GM06990 (cell line): Measurements from ENCODE around the gene ATP5F1D.

Source experiments
- DNase-seq: peaks from one replicate; pipeline ENCODE4 v3.0.0-alpha.2; 2011; ENCODE audit not compliant: insufficient read length; ENCODE audit errors: extremely low read depth
- H3K27me3 ChIP-seq: replicated peaks from 2 replicates; pipeline ENCODE4 v1.6.0; 2011; ENCODE audit warnings: low read length; ENCODE audit not compliant: control insufficient read depth, insufficient read depth
- H3K36me3 ChIP-seq: 2 replicates; pipeline ENCODE4 v1.5.1; 2011; ENCODE audit warnings: low read length; ENCODE audit not compliant: control insufficient read depth, insufficient read depth
- H3K4me3 ChIP-seq: replicated peaks from 2 replicates; pipeline ENCODE4 v1.5.1; 2011; ENCODE audit warnings: low read depth, mild to moderate bottlenecking, control low read depth, low read length
- TF ChIP-seq, protein P1 (sequence below): IDR thresholded peaks from 2 replicates; pipeline ENCODE4 v1.5.1; 2011; ENCODE audit warnings: low read length, control low read depth, mild to moderate bottlenecking, inconsistent platforms; ENCODE audit not compliant: insufficient read depth, poor library complexity, severe bottlenecking

Gene ATP5F1D

GRCh38 chr19:1220477-1220930 lies 21.0 kb upstream of the ATP5F1D start:
- H3K36me3 ChIP-seq: peaks cover 22% of the 10 kb centered on the region

DNA sequence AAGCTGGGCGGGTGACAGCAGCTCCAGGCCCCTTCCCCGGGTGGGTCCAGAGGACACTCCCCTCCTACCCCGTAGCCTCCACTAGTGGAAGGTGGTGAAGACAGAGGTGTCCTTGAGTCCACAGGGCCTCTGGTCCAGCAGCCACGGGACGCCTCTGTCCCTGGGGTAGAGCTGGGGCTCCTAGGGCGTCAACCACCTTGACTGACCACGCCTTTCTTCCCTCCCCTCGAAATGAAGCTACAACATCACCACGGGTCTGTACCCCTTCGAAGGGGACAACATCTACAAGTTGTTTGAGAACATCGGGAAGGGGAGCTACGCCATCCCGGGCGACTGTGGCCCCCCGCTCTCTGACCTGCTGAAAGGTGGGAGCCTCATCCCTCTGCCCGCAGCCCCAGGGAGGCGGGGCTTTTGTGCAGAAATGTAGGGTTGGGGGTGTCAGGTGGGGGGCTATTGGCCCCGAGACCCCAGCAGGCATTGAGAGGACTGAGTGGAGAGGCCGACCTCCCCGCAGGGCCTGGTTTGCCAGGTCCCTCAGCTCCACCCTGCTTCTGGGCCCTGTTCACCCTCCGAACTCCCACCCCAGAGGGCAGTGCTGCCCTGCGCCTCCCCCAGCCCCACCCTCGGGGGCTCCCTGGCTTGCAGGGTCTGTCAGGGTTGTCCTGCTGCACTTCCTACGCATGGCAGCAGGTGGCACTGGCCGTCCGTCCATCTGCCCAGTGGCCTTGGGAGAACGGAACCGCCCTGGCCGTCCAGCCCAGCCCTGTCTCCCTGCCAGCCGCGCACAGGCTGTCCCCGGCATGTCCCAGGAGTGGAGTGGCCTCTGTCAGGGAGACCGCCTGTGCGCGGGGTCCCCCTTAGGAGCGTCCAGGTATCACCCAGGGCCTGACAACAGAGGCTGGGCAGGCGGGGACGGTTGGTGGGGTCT lies 20.3 kb upstream of the ATP5F1D start:
- no peak for DNase-seq
- peaks cover 24% of the 10 kb centered on the region for H3K36me3 ChIP-seq

More at GRCh38 chr19:1220477-1220930, 21.0 kb upstream of the ATP5F1D start:
- no peaks in the 10 kb centered on the region for H3K27me3 ChIP-seq
- no peak overlapping the region for H3K4me3 ChIP-seq
- TF ChIP-seq, protein P1, sequence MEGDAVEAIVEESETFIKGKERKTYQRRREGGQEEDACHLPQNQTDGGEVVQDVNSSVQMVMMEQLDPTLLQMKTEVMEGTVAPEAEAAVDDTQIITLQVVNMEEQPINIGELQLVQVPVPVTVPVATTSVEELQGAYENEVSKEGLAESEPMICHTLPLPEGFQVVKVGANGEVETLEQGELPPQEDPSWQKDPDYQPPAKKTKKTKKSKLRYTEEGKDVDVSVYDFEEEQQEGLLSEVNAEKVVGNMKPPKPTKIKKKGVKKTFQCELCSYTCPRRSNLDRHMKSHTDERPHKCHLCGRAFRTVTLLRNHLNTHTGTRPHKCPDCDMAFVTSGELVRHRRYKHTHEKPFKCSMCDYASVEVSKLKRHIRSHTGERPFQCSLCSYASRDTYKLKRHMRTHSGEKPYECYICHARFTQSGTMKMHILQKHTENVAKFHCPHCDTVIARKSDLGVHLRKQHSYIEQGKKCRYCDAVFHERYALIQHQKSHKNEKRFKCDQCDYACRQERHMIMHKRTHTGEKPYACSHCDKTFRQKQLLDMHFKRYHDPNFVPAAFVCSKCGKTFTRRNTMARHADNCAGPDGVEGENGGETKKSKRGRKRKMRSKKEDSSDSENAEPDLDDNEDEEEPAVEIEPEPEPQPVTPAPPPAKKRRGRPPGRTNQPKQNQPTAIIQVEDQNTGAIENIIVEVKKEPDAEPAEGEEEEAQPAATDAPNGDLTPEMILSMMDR: peak; percentile 52
- DNase-seq: no peak

GRCh38 chr19:1221904-1222255 lies 19.7 kb upstream of the ATP5F1D start:
- Histone ChIP-seq H3K27me3 (no peaks in the 10 kb centered on the region), H3K36me3 (peaks cover 24% of the 10 kb centered on the region), H3K4me3 (no peak overlapping the region)
- TF ChIP-seq, protein P1: no peak
- DNase-seq: no peak

More for the DNA sequence above, 20.3 kb upstream of the ATP5F1D start:
- TF ChIP-seq, protein P1: peak; percentile 40
- no peak overlapping the region for H3K4me3 ChIP-seq
- H3K27me3 ChIP-seq: no peaks in the 10 kb centered on the region

DNA sequence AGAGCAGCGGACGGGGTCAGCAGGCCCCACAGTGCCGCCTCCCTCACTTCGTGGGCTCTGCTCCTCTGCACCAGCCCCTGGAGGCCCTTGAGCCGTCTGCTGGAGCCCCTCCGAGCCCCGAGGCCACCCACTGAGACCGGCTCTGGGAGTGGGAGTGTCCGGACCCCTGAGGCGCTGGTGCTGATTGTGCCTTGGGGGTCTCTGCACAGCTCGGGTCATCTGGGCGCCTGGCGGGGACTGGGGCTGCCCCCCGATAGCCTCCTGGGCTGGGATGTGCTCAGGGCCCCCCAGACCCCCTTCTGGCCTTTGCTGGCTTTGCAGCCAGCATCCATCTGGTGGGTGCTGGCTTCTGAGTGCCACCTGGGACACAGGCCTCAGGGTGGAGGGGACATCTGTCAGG lies 19.2 kb upstream of the ATP5F1D start:
- Histone ChIP-seq H3K36me3 (peaks cover 24% of the 10 kb centered on the region), H3K4me3 (no peak overlapping the region), H3K27me3 (no peaks in the 10 kb centered on the region)
- DNase-seq: no peak
- TF ChIP-seq, protein P1: peak; percentile 27

- TF ChIP-seq, protein P1: peak; percentile 55
- no peak overlapping the region for H3K4me3 ChIP-seq
- H3K27me3 ChIP-seq: no peaks in the 10 kb centered on the region
- H3K36me3 ChIP-seq: peaks cover 24% of the 10 kb centered on the region
- no peak for DNase-seq
Measured at GRCh38 chr19:1223018-1223855, 18.3 kb upstream of the ATP5F1D start.
